Hematopoietic multipotent progenitor cell treated with erythropoietin and hydrocortisone succinate and interleukin-3 and kit ligand, for 15 days (in vitro differentiated cells): ENCODE data around the gene REEP3.
"Not testable (repeated sequence)": the region's sequence is repeated elsewhere in the genome, so short reads cannot be mapped to it uniquely, and the experiment has no call there.

Experiments
- DNase-seq: peaks from one replicate; pipeline ENCODE4 v3.0.0-alpha.2; 2015; ENCODE audit warnings: low spot score

Gene REEP3, protein sequence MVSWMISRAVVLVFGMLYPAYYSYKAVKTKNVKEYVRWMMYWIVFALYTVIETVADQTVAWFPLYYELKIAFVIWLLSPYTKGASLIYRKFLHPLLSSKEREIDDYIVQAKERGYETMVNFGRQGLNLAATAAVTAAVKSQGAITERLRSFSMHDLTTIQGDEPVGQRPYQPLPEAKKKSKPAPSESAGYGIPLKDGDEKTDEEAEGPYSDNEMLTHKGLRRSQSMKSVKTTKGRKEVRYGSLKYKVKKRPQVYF

DNA sequence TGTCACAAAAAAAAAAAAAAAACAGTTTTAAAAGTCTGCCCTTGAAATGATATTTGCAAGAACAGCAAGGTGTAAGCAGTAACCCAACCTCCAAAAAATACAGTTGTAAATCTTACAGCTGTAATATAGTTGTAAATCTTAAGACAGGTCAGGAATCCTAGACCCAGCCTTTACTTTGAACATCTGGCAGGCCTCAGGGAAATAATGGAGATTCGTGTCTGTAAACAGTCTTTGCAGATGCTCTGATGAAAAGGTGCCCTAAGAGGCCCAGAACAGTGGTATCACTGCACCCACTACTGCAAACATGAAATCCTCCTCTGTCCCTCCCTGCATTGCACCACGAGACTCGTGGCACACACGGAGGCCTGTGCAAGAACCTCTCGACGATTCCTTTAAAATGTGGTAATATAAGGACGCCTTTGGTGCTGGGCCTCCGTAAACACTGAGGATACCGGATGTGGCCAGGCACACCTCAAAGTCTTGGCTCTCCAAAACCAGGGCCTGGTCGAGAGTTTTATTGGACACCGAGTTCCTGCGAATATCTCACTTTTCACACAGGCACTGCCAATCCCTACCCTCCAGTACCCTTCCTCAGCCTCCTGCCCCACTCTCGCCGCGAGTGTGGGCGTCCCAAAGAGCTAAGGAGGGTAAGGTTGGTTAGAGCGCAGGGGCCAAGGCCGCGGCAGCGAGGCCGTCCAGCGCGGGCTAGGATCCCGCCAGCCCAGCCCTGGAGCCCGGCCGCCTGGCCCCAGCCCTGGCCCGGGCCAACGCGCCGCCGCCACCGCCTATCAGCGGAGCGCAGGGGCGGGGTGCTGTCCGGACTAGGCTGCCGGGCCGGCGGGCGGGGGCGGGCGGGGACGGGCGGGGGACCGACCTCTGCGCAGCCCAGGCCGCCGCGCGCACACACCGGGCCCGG is at the start of gene REEP3:
REEP3 (plus strand) TSS at position 902 of the 916 bp plus-strand sequence. CDS start 145 bp downstream, outside the sequence.
- peak; percentile 60 for DNase-seq

DNA sequence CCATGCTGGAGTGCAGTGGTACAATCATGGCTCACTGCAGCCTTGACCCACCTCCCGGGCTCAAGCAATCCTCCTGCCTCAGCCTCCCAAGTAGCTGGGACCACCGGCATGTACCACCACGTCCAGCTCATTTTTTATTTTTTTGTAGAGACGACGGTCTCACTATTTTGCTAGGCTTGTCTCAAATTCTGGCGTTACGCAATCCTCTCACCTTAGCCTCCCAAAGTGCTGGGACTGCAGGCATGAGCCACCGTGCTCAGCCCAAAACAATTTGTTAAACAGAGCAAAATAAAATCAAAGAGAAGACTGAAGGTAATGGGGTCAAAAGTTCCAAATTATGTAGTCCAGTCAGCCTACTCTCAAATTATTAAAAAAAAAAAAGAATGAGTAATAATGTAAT is 46.7 kb upstream of the REEP3 start:
- DNase-seq = no peak

DNA sequence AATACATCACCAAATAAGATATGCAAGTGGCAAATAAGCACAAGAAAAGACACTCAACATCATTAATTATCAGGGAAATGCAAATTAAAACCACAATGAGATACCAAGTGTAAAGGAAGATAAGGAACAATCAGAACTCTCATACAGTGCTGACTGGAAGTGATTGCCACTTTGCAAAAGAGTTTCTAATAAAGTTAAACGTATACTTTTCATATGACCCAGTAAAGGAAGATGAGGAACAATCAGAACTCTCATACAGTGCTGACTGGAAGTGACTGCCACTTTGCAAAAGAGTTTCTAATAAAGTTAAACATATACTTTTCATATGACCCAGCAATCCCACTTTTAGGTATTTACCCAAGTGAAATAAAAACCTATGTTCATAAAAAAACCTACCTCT is 43.3 kb upstream of the REEP3 start:
- no peak for DNase-seq

DNA sequence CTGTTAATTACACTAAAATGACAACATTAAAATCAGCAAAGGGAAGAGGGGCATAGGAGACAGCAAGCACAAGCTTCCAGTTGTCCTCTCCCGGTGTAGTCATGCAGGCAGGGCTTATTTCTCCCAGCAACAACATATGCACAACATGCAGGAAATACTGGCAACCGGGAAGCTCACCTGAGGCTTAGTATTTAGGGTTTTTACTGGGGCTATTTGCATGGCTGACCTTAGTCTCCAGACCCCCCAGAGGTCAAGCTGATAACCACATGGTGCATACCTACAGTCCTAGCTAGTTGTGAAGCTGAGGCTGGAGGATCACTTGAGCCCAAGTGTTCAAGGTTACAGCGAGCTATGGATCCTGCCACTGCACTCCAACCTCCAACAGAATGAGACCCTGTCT is 42.6 kb upstream of the REEP3 start:
- no peak for DNase-seq

DNA sequence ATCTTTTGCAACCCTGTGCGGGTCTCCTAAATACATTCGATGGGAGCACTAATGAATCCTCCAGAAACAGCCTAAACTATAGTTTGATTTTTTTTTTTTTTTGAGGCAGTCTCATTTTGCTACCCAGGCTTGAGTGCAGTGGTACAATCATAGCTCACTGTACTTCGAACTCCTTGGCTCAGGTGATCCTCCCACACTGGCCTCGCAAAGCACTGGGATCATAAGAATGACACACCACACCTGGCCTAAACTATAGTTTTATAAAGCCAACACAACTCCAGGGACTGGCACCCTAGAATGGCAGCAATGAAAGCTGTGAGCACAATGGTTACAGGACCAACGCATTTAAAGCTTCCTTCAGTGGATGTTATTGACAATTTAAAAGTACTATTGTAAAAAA is 41.0 kb upstream of the REEP3 start:
- no peak for DNase-seq

DNA sequence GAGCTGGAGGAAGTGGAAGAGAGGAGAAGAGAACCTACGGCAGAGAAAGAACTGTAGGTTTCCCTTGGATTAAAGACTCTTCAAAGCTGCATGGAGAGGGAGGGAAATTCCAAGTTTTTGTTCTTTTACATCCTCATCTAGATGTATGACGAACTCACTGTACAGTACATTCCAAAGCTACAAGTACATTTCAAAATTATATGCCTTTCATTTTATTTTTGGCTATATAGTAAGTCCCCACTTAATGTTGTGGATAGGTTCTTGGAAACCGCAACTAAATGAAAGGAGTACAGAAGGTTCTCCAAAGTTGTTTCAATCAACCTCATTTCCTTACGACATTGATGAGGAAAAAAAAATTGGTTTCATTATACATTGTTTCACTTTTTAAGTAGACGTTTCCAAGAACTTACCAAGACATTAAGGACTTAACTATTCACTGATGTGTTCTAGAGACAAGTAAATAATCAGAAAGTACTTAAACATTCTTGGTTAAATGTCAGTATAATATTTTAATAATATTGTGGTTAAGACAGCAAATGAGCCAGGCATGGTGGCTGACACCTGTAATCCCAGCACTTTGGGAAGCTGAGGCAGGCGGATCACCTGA is 39.3 kb upstream of the REEP3 start:
- no peak for DNase-seq

DNA sequence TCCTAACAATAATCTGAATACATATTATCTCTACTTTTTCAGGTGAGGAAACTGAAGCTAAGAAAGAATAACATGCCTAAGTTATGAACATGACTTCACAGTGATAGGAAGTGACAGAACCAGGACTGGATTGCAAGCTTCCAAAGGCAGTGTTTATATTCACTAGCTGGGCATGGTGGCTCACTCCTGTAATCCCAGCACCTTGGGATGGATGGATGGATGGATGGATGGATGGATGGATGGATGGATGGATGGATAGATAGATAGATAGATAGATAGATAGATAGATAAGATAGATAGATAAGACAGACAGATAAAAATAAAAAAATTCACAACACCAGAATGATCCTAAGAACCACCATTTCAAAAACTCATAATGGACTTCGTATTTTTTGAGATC is 37.2 kb upstream of the REEP3 start:
- DNase-seq = no peak

DNA sequence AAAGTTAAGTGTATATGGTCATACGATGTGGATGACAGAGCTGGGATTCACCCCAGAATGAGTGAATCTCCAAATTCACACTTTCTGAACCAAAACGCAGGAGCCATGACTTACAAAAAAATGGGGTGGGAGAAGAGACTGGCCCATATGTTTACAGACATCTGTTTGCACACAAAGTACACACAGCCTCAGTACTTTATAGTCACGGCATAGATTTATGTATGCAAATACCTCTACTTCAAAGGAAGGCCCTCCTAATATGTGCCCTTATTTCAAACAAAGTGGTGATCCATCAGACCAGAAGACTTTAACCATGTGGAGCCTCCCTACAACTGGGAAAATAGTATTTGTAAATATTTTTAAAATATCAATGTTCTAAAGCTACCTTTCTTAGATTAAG is 33.2 kb upstream of the REEP3 start:
- DNase-seq = no peak

DNA sequence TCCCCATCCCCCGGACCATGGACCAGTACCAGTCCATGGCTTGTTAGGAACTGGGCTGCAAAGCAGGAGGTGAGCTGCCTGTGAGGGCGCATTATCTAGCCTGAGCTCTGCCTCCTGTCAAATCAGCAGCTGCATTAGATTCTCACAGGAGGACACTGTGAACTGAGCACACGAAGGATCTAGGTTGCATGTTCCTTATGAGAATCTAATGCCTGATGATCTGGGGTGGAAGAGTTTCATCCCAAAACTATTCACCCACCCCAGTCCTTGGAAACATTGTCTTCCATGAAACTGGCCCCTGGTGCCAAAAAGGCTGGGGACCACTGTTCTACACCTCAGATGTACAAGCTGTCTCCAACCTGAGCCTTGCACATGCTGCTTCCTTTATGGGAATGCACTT is 31.4 kb upstream of the REEP3 start:
- DNase-seq = no peak

DNA sequence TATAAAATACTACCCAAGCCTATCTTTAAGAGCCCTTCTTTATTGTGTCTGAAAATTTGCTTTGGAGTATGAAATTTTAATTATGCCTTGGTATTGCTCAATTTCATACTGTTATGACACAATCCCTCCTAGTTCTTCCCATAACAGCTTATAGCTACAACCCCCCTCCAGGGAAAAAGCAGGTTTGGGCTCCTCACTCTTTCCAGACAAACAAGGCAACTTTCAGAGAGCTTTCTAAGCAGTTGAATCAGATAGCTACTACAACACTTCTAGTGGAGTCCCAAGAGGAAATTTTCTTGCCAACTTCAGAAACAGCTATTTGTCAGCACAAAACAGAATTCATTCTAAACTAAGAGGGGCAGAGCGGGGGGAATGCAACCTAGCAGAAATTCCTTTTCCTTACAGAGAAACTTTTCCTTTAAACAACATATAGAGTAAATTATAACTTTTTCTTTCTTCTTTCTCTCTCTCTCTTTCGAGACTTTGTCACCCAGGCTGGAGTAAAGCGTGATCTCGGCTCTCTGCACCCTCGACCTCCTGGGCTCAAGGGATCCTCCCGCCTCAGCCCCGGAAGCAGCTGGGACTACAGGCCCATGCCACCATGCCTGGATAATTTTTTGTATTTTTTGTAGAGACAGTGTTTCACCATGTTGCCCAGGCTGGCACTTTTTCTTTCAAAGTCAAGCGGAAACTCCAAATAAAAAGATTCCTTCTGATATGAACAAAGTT is 29.4 kb upstream of the REEP3 start:
- DNase-seq = no peak

DNA sequence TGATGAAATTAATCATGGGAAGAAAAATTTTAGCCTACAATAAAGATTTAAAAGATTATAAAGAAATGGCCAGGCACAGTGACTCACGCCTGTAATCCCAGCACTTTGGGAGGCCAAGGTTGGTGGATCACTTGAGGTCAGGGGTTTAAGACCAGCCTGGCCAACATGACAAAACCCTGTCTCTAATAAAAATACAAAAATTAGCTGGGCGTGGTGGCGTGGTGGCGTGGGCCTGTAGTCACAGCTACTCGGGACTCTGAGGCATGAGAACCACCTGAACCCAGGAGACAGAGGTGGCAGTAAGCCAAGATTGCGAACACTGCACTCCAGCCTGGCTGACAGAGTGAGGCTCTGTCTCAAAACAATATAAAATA is 28.9 kb upstream of the REEP3 start:
- DNase-seq = not testable (repeated sequence)

DNA sequence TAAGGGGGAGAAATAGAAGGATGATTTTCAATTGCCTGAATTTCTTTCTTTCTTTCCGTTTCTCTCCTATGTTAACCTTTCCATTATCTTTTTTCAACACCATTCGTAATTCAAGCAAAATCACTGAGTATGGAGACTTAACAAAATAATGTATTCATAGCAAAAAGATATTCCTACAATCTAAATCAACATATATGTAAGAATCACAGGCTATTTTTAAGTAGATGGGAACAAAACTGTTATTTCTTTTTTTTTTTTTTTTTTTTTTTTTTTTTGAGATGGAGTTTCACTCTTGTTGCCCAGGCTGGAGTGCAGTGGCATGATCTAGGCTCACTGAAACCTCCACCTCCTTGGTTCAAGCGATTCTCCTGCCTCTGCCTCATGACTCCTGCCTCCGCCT is 28.2 kb upstream of the REEP3 start:
- DNase-seq = no peak

DNA sequence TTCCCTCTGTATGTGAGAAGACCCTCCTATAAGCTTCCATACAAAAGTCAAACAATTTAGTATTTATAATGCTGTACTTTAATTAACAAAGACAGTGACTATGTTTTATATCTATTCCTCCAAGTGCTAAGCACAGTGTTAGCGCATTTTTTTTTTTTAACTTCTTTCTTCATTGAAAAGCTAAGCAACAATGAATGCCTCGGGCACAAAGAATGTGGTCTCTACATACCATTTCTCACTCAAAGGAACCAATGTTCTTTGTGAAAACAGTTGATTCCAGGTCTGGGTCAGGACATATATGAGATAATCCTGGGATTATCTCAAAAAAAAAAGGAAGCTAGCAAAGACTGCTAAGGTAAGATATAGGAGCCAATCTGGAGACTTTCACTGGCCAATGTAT is 26.2 kb upstream of the REEP3 start:
- DNase-seq = no peak

DNA sequence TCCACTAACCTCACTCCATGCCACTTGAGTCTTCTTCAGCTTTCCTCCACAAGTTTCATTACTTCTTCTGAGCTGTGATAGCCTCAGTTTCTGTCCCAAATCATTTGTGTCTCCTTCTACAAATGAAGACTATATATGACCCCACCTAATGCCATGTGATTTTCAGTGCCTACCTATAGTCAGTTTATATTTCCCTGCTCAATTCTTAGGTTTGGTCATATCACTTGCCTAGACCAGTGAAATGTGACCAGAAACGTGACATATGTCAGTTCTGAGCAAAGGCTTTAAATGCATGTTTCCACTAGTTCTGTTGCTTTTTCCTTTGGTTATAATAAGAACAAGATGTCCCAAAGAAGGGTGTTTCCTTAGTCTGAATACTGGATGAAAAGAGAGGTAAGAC is 24.6 kb upstream of the REEP3 start:
- no peak for DNase-seq

DNA sequence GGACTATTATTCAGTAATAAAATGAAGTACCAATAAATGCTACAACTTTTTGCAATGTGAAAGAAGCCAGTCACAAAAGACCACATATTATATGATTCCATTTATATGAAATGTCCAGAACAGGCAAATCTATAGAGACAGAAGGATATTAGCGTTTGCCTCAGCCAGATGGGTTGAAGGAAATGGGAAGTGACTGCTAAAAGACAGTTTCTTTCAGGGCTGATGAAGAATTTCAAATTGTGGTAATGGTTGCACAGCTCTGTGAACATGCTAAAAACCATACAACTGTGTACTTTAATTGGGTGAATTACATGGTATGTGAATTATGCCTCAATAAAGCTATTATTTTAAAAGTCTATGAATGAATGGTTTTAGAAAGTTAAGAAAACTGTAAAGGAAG is 23.9 kb upstream of the REEP3 start:
- DNase-seq = no peak

DNA sequence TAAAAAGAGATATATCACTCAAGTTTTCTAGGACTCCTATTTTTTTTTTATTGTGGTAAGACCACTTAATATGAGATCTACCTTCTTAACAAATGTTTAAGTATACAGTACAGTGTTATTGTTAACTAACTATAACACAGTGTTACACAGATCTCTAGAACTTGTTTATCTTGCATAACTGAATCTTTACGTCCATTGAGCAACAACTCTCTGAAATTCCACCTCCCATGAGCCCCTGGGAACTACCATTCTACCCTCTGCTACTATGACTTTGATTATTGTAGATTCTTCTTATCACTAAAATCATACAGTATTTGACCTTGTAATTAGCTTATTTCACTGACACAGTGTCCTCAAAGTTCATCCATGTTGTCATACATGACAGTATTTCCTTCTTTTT is 22.5 kb upstream of the REEP3 start:
- no peak for DNase-seq

DNA sequence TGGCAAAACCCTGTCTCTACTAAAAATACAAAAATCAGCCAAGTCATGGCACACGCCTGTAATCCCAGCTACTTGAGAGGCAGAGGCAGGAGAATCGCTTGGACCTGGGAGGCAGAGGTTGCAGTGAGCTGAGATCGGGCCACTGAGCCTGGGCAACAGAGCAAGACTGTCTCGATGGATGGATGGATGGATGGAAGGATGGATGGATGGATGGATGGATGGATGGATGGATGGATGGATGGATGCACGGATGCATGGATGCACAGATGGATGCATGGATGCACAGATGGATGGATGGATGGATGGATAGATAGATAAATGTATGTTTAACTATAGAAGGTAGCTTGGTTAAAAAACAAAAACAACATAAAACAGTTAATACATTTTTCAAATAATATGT is 20.6 kb upstream of the REEP3 start:
- not testable (repeated sequence) for DNase-seq

DNA sequence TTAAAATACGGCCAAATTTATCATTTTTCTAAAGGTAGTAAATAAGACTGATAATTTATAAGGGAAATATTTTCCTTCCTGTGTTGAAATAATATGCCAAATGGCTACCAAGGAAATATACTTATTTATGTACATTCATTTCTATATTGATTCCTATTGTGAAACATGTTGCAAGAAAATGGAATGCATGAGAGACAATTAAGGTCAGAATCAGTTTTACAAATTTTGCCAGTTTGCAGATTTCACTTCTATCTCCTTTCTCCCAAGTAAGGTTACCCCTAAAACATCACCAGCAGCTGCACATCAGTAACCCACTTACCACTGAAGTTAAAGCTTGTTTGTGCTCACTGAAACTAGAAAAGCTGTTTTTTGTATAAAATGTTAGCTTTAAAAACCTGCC is 19.2 kb upstream of the REEP3 start:
- DNase-seq = no peak

DNA sequence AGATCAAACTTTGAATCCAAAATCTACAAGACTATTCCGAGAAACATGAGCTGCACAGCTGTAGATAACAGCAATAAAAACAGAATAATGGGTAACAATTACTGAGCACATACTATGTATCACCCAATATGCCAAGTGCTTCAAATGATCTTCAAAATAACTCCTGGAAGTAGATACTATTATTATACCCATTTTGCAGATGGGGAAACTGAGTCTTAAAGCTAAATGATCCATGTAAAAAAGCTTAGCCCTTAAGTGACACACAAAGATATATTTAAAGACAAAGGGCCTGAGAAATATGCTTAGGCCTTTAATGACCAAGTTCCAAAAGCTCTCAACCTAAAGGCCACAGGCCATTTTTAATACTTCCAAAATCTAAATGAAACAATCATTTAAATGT is 18.4 kb upstream of the REEP3 start:
- no peak for DNase-seq

DNA sequence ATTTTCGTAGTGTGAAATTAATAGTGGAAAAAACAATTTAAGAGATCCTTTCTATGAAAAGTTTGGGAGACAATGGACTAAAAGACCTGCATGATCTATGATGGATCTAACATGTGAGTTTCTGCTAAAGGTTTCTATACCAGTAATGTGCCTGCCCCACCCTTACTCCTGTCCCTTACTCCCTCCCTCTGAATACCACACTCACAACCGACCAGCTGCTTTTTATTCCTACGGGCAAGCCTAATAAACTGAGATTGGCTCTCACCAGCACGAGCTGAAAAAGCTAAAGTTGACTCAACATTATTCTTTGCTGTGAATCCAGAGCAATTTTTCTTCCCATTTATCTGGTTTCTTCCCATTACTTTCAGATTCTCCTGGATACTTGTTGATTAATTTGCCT is 17.8 kb upstream of the REEP3 start:
- no peak for DNase-seq

DNA sequence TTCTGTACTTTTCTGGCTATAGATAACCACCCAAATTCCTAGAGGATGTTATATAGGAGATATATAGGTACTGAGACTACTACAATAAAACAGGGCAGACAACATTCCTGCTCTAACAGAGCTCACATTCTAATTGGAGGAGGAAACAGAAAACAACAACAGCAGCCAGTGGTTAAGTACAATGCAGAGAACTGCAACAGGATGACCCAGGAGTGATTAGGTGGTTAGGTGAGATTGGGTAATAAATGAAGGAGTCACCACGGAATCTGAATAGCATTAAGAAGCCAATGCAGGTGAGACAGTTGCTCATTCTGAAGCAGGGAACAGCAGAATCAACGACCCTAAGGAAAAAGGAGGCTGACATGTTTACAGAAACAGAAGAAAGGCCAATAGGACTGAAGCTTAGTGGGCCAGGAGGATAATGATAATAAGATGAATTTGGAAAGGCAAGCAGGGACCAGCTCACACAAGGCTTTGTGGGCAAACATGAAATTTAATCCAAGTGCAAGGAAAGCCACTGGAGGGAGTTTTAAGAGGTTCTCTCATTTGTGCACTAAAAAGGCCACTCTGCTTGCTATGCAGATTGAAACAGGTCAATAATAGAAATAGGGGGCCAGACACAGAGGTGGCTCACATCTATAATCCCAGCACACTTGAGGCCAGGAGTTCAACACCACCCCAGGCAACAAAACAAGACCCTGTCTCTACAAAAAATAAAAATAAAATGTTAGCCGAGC is 16.9 kb upstream of the REEP3 start:
- no peak for DNase-seq

DNA sequence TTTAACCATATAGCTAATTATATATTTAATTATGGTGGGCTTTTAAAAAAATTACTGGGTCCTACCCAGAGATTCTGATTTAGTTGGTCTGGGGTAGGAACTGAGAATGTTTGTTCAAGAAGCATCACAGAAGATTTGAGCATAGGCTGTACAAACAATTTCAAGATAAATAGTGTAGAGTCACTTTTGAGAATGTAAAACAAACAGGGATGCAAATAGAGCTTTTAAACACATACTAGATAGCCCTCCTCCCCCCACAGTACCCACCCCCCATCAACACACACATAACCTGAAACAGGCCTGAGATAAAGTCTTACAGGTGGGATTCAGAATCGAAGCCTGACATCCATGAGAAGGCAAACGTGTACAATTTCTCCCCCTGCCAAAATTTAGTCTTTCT is 15.6 kb upstream of the REEP3 start:
- no peak for DNase-seq
